HEK293 (cell line): ENCODE data around the gene ADGRD2.

Source experiments
- ELK4 ChIP-seq: IDR thresholded peaks from 2 replicates; pipeline ENCODE4 v1.6.1; 2011; ENCODE audit warnings: mild to moderate bottlenecking, low read depth, low read length, borderline replicate concordance
- GLI2 ChIP-seq: fragments of 450-650 bp; formaldehyde crosslinking; IDR thresholded peaks from 2 replicates; pipeline ENCODE4; 2017; ENCODE audit warnings: missing biosample characterization, missing genetic modification characterization, low read depth, borderline replicate concordance
- HOXD13 ChIP-seq: sonication (generic); formaldehyde crosslinking; IDR thresholded peaks from 2 replicates; pipeline ENCODE4 v1.8.0; 2022; ENCODE audit warnings: missing genetic modification reagents, borderline replicate concordance
- KLF10 ChIP-seq: fragments of 450-650 bp; IDR thresholded peaks from 2 replicates; pipeline ENCODE4 v1.5.1; 2018; ENCODE audit warnings: missing biosample characterization, mild to moderate bottlenecking, missing genetic modification characterization
- KLF7 ChIP-seq: fragments of 450-650 bp; formaldehyde crosslinking; IDR thresholded peaks from 2 replicates; pipeline ENCODE4 v1.5.1; 2016; ENCODE audit warnings: missing biosample characterization, missing genetic modification characterization, borderline replicate concordance
- PRDM1 ChIP-seq: fragments of 450-650 bp; formaldehyde crosslinking; IDR thresholded peaks from 2 replicates; pipeline ENCODE4; 2016; ENCODE audit warnings: missing biosample characterization, missing genetic modification characterization
- PRDM6 ChIP-seq: fragments of 450-650 bp; formaldehyde crosslinking; IDR thresholded peaks from 2 replicates; pipeline ENCODE4 v1.5.1; 2017; ENCODE audit warnings: missing biosample characterization, missing genetic modification characterization
- RBAK ChIP-seq: fragments of 450-650 bp; formaldehyde crosslinking; IDR thresholded peaks from 2 replicates; pipeline ENCODE4 v1.5.1; 2016; ENCODE audit warnings: missing biosample characterization, missing genetic modification characterization
- SETDB1 ChIP-seq: IDR thresholded peaks from one replicate; pipeline ENCODE4 v1.6.1; 2017; ENCODE audit warnings: mild to moderate bottlenecking, low read length, moderate library complexity, mixed read lengths; ENCODE audit not compliant: insufficient read length
- SP2 ChIP-seq: fragments of 450-650 bp; formaldehyde crosslinking; IDR thresholded peaks from 2 replicates; pipeline ENCODE4 v1.5.1; 2016; ENCODE audit warnings: missing biosample characterization, missing genetic modification characterization
- YY2 ChIP-seq: fragments of 450-650 bp; formaldehyde crosslinking; IDR thresholded peaks from 2 replicates; pipeline ENCODE4 v1.5.1; 2016; ENCODE audit warnings: missing biosample characterization, missing genetic modification characterization
- ZBTB48 ChIP-seq: fragments of 450-650 bp; formaldehyde crosslinking; IDR thresholded peaks from 2 replicates; pipeline ENCODE4 v1.5.1; 2016; ENCODE audit warnings: missing biosample characterization, missing genetic modification characterization
- ZFHX2 ChIP-seq: fragments of 450-650 bp; formaldehyde crosslinking; conservative IDR thresholded peaks from 2 replicates; pipeline ENCODE4 v1.5.1; 2016; ENCODE audit warnings: missing biosample characterization, missing genetic modification characterization
- ZFP3 ChIP-seq: fragments of 450-650 bp; formaldehyde crosslinking; IDR thresholded peaks from 2 replicates; pipeline ENCODE4 v1.5.1; 2016; ENCODE audit warnings: low read depth, missing biosample characterization, missing genetic modification characterization
- ZFP41 ChIP-seq: fragments of 450-650 bp; formaldehyde crosslinking; IDR thresholded peaks from 2 replicates; pipeline ENCODE4 v1.5.1; 2016; ENCODE audit warnings: missing biosample characterization, missing genetic modification characterization, borderline replicate concordance
- ZNF121 ChIP-seq: fragments of 450-650 bp; formaldehyde crosslinking; IDR thresholded peaks from 2 replicates; pipeline ENCODE4 v1.5.1; 2016; ENCODE audit warnings: missing biosample characterization, missing genetic modification characterization
- ZNF132 ChIP-seq: fragments of 450-650 bp; formaldehyde crosslinking; IDR thresholded peaks from 2 replicates; pipeline ENCODE4 v1.5.1; 2017; ENCODE audit warnings: missing biosample characterization, missing genetic modification characterization, borderline replicate concordance
- ZNF133 ChIP-seq: fragments of 450-650 bp; formaldehyde crosslinking; IDR thresholded peaks from 2 replicates; pipeline ENCODE4 v1.5.1; 2016; ENCODE audit warnings: missing biosample characterization, missing genetic modification characterization
- ZNF214 ChIP-seq: fragments of 450-650 bp; formaldehyde crosslinking; IDR thresholded peaks from 2 replicates; pipeline ENCODE4 v1.5.1; 2017; ENCODE audit warnings: missing biosample characterization, mild to moderate bottlenecking, missing genetic modification characterization, borderline replicate concordance
- ZNF221 ChIP-seq: fragments of 450-650 bp; formaldehyde crosslinking; IDR thresholded peaks from 2 replicates; pipeline ENCODE4 v1.5.1; 2017; ENCODE audit warnings: missing biosample characterization, missing genetic modification characterization, borderline replicate concordance
- ZNF26 ChIP-seq: fragments of 450-650 bp; formaldehyde crosslinking; IDR thresholded peaks from 2 replicates; pipeline ENCODE4 v1.5.1; 2016; ENCODE audit warnings: missing biosample characterization, missing genetic modification characterization
- ZNF311 ChIP-seq: fragments of 450-650 bp; formaldehyde crosslinking; IDR thresholded peaks from 2 replicates; pipeline ENCODE4 v1.5.1; 2017; ENCODE audit warnings: missing biosample characterization, missing genetic modification characterization, borderline replicate concordance
- ZNF37A ChIP-seq: fragments of 450-650 bp; IDR thresholded peaks from 2 replicates; pipeline ENCODE4 v1.5.1; 2018; ENCODE audit warnings: missing biosample characterization, missing genetic modification characterization
- ZNF398 ChIP-seq: fragments of 450-650 bp; formaldehyde crosslinking; IDR thresholded peaks from 2 replicates; pipeline ENCODE4 v1.5.1; 2017; ENCODE audit warnings: missing biosample characterization, missing genetic modification characterization
- ZNF529 ChIP-seq: fragments of 450-650 bp; formaldehyde crosslinking; IDR thresholded peaks from 2 replicates; pipeline ENCODE4 v1.5.1; 2017; ENCODE audit warnings: missing genetic modification characterization, missing biosample characterization; ENCODE audit not compliant: insufficient replicate concordance
- ZNF530 ChIP-seq: fragments of 450-650 bp; formaldehyde crosslinking; IDR thresholded peaks from 2 replicates; pipeline ENCODE4 v1.5.1; 2016; ENCODE audit warnings: low read depth, missing biosample characterization, missing genetic modification characterization
- ZNF549 ChIP-seq: fragments of 450-650 bp; IDR thresholded peaks from 2 replicates; pipeline ENCODE4 v1.5.1; 2018; ENCODE audit warnings: missing biosample characterization, missing genetic modification characterization, mild to moderate bottlenecking, inconsistent platforms, moderate library complexity
- ZNF585B ChIP-seq: fragments of 450-650 bp; formaldehyde crosslinking; IDR thresholded peaks from 2 replicates; pipeline ENCODE4 v1.5.1; 2016; ENCODE audit warnings: missing biosample characterization, missing genetic modification characterization
- ZNF692 ChIP-seq: fragments of 450-650 bp; formaldehyde crosslinking; IDR thresholded peaks from 2 replicates; pipeline ENCODE4 v1.5.1; 2016; ENCODE audit warnings: missing biosample characterization, missing genetic modification characterization
- ZNF76 ChIP-seq: fragments of 450-650 bp; formaldehyde crosslinking; IDR thresholded peaks from 2 replicates; pipeline ENCODE4; 2016; ENCODE audit warnings: low read depth, missing biosample characterization, missing genetic modification characterization, borderline replicate concordance
- ZNF843 ChIP-seq: fragments of 450-650 bp; formaldehyde crosslinking; IDR thresholded peaks from 2 replicates; pipeline ENCODE4 v1.5.1; 2016; ENCODE audit warnings: missing biosample characterization, missing genetic modification characterization
- ZSCAN5A ChIP-seq: fragments of 450-650 bp; formaldehyde crosslinking; IDR thresholded peaks from 2 replicates; pipeline ENCODE4 v1.5.1; 2016; ENCODE audit warnings: missing biosample characterization, missing genetic modification characterization

Gene ADGRD2

GRCh38 chr9:124415102-124415851 is 35.0 kb upstream of the ADGRD2 start, which contains the start of gene PSMB7 (continued):
- no peak for TF ChIP-seq ZNF121 (tag by site-specific recombination)
- no peak for TF ChIP-seq ZNF398 (tag by site-specific recombination)
- TF ChIP-seq ZNF311 (tag by site-specific recombination) = no peak
- no peak for TF ChIP-seq ZNF132 (tag by site-specific recombination)
- no peak for TF ChIP-seq ZSCAN5A (tag by site-specific recombination)
- TF ChIP-seq ZFP41 (tag by site-specific recombination) = no peak
- TF ChIP-seq KLF10 (tag by site-specific recombination) = no peak
- no peak for TF ChIP-seq ZNF529 (tag by site-specific recombination)
- TF ChIP-seq ZNF133 (tag by site-specific recombination) = no peak
- TF ChIP-seq ZNF549 (tag by site-specific recombination) = no peak
- TF ChIP-seq YY2 (tag by site-specific recombination) = peak; percentile 88
- TF ChIP-seq ELK4 = no peak
- no peak for TF ChIP-seq ZNF585B (tag by site-specific recombination)
- no peak for TF ChIP-seq PRDM6 (tag by site-specific recombination)
- peak; percentile 45 for TF ChIP-seq ZFHX2 (tag by site-specific recombination)
- no peak for TF ChIP-seq ZNF530 (tag by site-specific recombination)
- TF ChIP-seq ZFP3 = no peak
- peak; percentile 86 for TF ChIP-seq SP2 (tag by site-specific recombination)
- no peak for TF ChIP-seq HOXD13 (CRISPR knock-in tag)
- TF ChIP-seq ZBTB48 = no peak
- 0 out of 2 replicates have a peak, but pooled peaks have one; percentile 42 for TF ChIP-seq ZNF76 (tag by site-specific recombination)
- no peak for TF ChIP-seq ZNF221 (tag by site-specific recombination)
- no peak for TF ChIP-seq KLF7 (tag by site-specific recombination)
- TF ChIP-seq RBAK = no peak
- no peak for TF ChIP-seq ZNF26
- TF ChIP-seq GLI2 (tag by site-specific recombination) = no peak
- TF ChIP-seq SETDB1 = peak; percentile 95
- TF ChIP-seq ZNF692 (tag by site-specific recombination) = peak; percentile 43
- TF ChIP-seq ZNF214 = no peak
- no peak for TF ChIP-seq PRDM1
- peak; percentile 55; the same call in 1 of the 2 replicates for TF ChIP-seq ZNF843
- TF ChIP-seq ZNF37A (tag by site-specific recombination) = no peak
